ENCODE data around the gene ASAP3. TPM values are rescaled to one million over a fixed set of nuclear protein-coding genes. Genes with fewer than 3 reads are reported as not detected.

ASAP3 gene
- total RNA-seq, 1 experiment from 2014 or later = 12.1 TPM

- no peak for TF ChIP-seq CTCF (IDR thresholded peaks at IDR 0.05; ENCODE audit: insufficient read depth in 1 of 2, low read depth in 1 of 2, low read length in 1 of 2, severe bottlenecking in 1 of 2, unreplicated experiment in 1 of 2)
- DNase-seq = no peak
- H3K9me3 Mint-ChIP-seq (ENCODE audit: unreplicated experiment) = no peaks in the 10 kb centered on the region
- no peak overlapping the region for H3K4me3 ChIP-seq (ENCODE audit: low read depth, low read length)
- CTCF ChIA-PET = interaction anchor here (0.7 kb wide), 1 partner anchor 11 kb away, joined by 3 read pairs; no protein-coding TSS in a partner anchor
- peaks cover 37% of the 10 kb centered on the region for H3K36me3 Mint-ChIP-seq (ENCODE audit: insufficient read depth, unreplicated experiment)
- no peaks in the 10 kb centered on the region for H3K27me3 Mint-ChIP-seq (ENCODE audit: insufficient read depth, unreplicated experiment)
- H3K27me3 ChIP-seq (replicated peaks; ENCODE audit: control insufficient read depth, insufficient read depth, low read length) = no peaks in the 10 kb centered on the region
- no peak overlapping the region for H3K27ac Mint-ChIP-seq (ENCODE audit: unreplicated experiment)
- no peaks in the 10 kb centered on the region for H3K4me1 Mint-ChIP-seq (ENCODE audit: low read depth, unreplicated experiment)
- intact Hi-C loops (cut with micrococcal nuclease; ENCODE audit: unreplicated experiment) = no loop called here
- H3K4me3 Mint-ChIP-seq (ENCODE audit: unreplicated experiment) = no peak overlapping the region
- POLR2A ChIA-PET = interaction anchor here (0.7 kb wide), 1 partner anchor 177 kb away, joined by 3 read pairs; no protein-coding TSS in a partner anchor
- H3K36me3 ChIP-seq (ENCODE audit: control insufficient read depth, insufficient read depth, low read length) = 0 out of 2 replicates have a peak, but pooled peaks cover 1% of the 10 kb centered on the region
- H3K9me3 ChIP-seq = no peaks in the 10 kb centered on the region
- no TSS peak for BruUV-seq (replicated peaks)
- H3K4me1 ChIP-seq = no peaks in the 10 kb centered on the region
These were observed 30.2 kb upstream of the ASAP3 start for GRCh38 chr1:23514111-23514679.

- CTCF ChIA-PET = interaction anchor here (0.7 kb wide), 1 partner anchor 55 kb away, joined by 3 read pairs; no protein-coding TSS in a partner anchor
- Histone ChIP-seq H3K4me1 (no peaks in the 10 kb centered on the region), H3K9me3 (no peaks in the 10 kb centered on the region), H3K36me3 (ENCODE audit: control insufficient read depth, insufficient read depth, low read length) (0 out of 2 replicates have a peak, but pooled peaks cover 1% of the 10 kb centered on the region), H3K27me3 (replicated peaks; ENCODE audit: control insufficient read depth, insufficient read depth, low read length) (no peaks in the 10 kb centered on the region), H3K4me3 (ENCODE audit: low read depth, low read length) (no peak overlapping the region)
- BruUV-seq (replicated peaks) = no TSS peak
- Mint-ChIP-seq H3K4me1 (ENCODE audit: low read depth, unreplicated experiment) (peaks cover 4% of the 10 kb centered on the region), H3K4me3 (ENCODE audit: unreplicated experiment) (no peak overlapping the region), H3K9me3 (ENCODE audit: unreplicated experiment) (no peaks in the 10 kb centered on the region), H3K36me3 (ENCODE audit: insufficient read depth, unreplicated experiment) (peaks cover 32% of the 10 kb centered on the region), H3K27ac (ENCODE audit: unreplicated experiment) (no peak overlapping the region), H3K27me3 (ENCODE audit: insufficient read depth, unreplicated experiment) (no peaks in the 10 kb centered on the region)
- intact Hi-C loops (cut with micrococcal nuclease; ENCODE audit: unreplicated experiment) = no loop called here
- POLR2A ChIA-PET = no interaction called here
- no peak for DNase-seq
- TF ChIP-seq CTCF (IDR thresholded peaks at IDR 0.05; ENCODE audit: insufficient read depth in 1 of 2, low read depth in 1 of 2, low read length in 1 of 2, severe bottlenecking in 1 of 2, unreplicated experiment in 1 of 2) = no peak
These were observed 25.9 kb upstream of the ASAP3 start for GRCh38 chr1:23509896-23510295.

- TF ChIP-seq CTCF (IDR thresholded peaks at IDR 0.05; ENCODE audit: insufficient read depth in 1 of 2, low read depth in 1 of 2, low read length in 1 of 2, severe bottlenecking in 1 of 2, unreplicated experiment in 1 of 2) = no peak
- Mint-ChIP-seq H3K36me3 (ENCODE audit: insufficient read depth, unreplicated experiment) (peaks cover 19% of the 10 kb centered on the region), H3K4me3 (ENCODE audit: unreplicated experiment) (no peak overlapping the region), H3K9me3 (ENCODE audit: unreplicated experiment) (no peaks in the 10 kb centered on the region), H3K4me1 (ENCODE audit: low read depth, unreplicated experiment) (peaks cover 7% of the 10 kb centered on the region), H3K27ac (ENCODE audit: unreplicated experiment) (no peak overlapping the region), H3K27me3 (ENCODE audit: insufficient read depth, unreplicated experiment) (no peaks in the 10 kb centered on the region)
- ChIA-PET POLR2A (no interaction called here), CTCF (interaction anchor here (1.4 kb wide), 1 partner anchor 10 kb away, joined by 4 read pairs; no protein-coding TSS in a partner anchor)
- H3K36me3 ChIP-seq (ENCODE audit: control insufficient read depth, insufficient read depth, low read length) = no peaks in the 10 kb centered on the region
- no peak overlapping the region for H3K4me3 ChIP-seq (ENCODE audit: low read depth, low read length)
- H3K27me3 ChIP-seq (replicated peaks; ENCODE audit: control insufficient read depth, insufficient read depth, low read length) = no peaks in the 10 kb centered on the region
- no peaks in the 10 kb centered on the region for H3K9me3 ChIP-seq
- intact Hi-C loops (cut with micrococcal nuclease; ENCODE audit: unreplicated experiment) = no loop called here
- BruUV-seq (replicated peaks) = no TSS peak
- DNase-seq = no peak
- H3K4me1 ChIP-seq = no peaks in the 10 kb centered on the region
These were observed 22.6 kb upstream of the ASAP3 start for GRCh38 chr1:23506376-23507107.
